AG04449 (cell line): ENCODE results near the gene GALNTL6.

Experiments
- CTCF ChIA-PET: fragments of 350-600 bp; formaldehyde crosslinking; extraction: SDS; loops from one replicate; lab custom pipeline; 2021; ENCODE audit warnings: antibody characterized with exemption; lab: Yijun Ruan, JAX
- POLR2A ChIA-PET: fragments of 400-600, 350-600 bp; formaldehyde crosslinking; extraction: SDS; loops from one replicate; lab custom pipeline; 2020; ENCODE audit warnings: antibody characterized with exemption, inconsistent platforms; lab: Yijun Ruan, JAX
- DNase-seq: peaks from one replicate; pipeline ENCODE4 v3.0.0-alpha.2; 2010; ENCODE audit warnings: low read depth, low spot score
- H3K4me3 ChIP-seq: 2 replicates; pipeline ENCODE4 v1.5.1; 2011; ENCODE audit warnings: low read depth, mild to moderate bottlenecking, control low read depth, low read length
- TF ChIP-seq, protein P1 (sequence below): IDR thresholded peaks from one replicate; pipeline ENCODE4 v1.5.1; 2011; ENCODE audit warnings: mild to moderate bottlenecking, moderate library complexity, low read length, control low read depth, inconsistent platforms; ENCODE audit not compliant: insufficient read depth; ENCODE audit errors: missing control alignments

Gene GALNTL6

DNA sequence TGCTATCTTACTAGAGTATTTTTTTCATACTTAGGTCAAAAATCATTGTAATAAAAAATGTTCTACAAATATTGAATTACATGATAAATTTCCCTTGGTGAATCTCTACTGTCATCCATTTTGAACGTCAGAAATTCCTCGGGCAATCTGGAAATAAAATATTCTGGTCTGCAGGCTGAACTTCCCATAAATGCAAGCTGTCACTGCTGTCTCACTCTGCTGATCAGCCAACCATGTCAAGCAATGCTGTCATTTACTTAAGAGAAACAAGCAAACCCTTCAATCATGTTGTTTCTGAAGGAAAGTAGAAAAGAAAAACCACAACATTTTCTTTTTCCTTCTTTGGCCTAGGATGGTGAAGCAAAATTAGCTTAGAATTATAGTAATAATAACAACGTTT lies 841.3 kb downstream of the GALNTL6 start:
- POLR2A ChIA-PET: no interaction called here
- CTCF ChIA-PET: no interaction called here
- TF ChIP-seq, protein P1, sequence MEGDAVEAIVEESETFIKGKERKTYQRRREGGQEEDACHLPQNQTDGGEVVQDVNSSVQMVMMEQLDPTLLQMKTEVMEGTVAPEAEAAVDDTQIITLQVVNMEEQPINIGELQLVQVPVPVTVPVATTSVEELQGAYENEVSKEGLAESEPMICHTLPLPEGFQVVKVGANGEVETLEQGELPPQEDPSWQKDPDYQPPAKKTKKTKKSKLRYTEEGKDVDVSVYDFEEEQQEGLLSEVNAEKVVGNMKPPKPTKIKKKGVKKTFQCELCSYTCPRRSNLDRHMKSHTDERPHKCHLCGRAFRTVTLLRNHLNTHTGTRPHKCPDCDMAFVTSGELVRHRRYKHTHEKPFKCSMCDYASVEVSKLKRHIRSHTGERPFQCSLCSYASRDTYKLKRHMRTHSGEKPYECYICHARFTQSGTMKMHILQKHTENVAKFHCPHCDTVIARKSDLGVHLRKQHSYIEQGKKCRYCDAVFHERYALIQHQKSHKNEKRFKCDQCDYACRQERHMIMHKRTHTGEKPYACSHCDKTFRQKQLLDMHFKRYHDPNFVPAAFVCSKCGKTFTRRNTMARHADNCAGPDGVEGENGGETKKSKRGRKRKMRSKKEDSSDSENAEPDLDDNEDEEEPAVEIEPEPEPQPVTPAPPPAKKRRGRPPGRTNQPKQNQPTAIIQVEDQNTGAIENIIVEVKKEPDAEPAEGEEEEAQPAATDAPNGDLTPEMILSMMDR: no peak
- no peak overlapping the region for H3K4me3 ChIP-seq
- DNase-seq: no peak

DNA sequence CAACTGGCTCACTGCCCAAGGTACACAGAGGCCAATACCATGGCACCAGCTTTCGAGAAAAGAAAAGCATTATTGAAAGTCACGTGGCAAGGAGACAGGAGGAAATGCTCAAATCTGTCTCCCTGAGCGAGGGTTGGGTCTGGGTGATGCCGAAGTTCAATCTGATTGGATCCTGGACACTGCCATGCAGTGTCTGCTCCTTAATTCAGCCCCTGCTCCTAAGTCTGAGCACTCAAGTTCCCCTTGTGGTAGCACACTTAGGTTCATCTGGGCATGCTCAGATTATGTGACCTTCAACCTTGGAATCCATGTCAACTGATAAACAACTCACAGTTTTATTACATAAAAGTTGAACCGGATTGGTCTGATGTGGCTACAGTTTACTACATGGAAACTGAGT lies 842.9 kb downstream of the GALNTL6 start:
- ChIA-PET CTCF (no interaction called here), POLR2A (no interaction called here)
- DNase-seq: no peak
- H3K4me3 ChIP-seq: no peak overlapping the region
- TF ChIP-seq, protein P1: no peak

DNA sequence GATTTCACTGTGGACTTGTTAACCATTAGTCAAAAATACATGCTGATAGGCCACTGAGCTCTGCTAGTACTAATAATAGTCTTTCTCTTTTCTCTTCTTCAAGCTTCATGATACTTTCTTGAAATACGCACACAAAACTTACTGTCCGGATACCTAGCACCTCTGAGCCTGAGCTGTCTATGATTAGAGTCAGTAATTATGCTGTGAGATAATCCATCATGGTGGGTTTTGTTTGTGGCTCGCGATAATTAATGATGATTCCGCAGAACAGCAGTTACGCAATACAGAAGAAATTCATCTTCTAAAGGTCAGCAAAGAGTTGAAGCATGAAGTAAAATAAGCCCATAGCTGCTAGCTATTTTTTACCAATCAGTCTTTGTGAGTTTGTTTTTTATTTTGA lies 843.9 kb downstream of the GALNTL6 start:
- TF ChIP-seq, protein P1: no peak
- DNase-seq: no peak
- CTCF ChIA-PET: no interaction called here
- H3K4me3 ChIP-seq: no peak overlapping the region
- POLR2A ChIA-PET: no interaction called here

DNA sequence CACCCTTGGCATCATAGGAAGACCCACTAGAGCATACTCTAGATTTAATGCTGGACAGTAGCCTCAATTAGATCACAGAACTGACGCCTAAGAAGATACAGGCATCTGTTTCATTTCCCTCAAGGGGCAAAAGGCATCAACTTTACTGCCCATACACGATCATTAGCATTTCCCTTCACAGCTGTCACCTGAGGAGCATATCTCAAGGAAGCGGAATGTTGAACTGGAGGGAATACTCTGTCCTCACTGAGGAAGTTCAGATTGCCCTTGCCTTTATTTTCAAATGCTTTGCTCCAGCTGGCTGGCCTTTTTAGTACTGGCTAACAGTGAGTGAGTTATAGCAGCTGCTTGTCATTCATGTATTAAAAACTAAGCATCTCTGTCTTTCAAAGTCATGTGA lies 847.0 kb downstream of the GALNTL6 start:
- ChIA-PET CTCF (no interaction called here), POLR2A (no interaction called here)

DNA sequence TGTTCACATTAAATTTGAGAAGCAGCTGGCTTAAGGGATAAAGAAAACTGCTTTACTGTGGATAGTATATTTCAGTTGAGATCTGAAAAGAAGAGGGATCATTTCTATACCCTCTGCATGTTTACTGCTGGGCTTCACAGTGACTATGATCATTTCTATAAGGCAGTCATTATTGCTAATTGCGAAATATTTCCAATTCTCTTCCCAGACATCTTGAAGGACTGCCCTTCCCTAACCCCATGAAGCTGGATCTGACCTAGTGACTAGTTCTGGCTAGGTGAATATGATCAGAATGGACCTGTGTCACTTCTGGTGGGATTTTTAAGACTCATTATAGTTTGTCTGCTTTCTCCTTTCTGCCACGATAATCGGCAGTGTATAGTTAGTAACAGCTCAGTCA lies 848.9 kb downstream of the GALNTL6 start:
- H3K4me3 ChIP-seq: no peak overlapping the region
- ChIA-PET CTCF (no interaction called here), POLR2A (no interaction called here)
- no peak for DNase-seq
- TF ChIP-seq, protein P1: no peak

More for the DNA sequence above, 847.0 kb downstream of the GALNTL6 start:
- H3K4me3 ChIP-seq: no peak overlapping the region
- TF ChIP-seq, protein P1: no peak
- no peak for DNase-seq

DNA sequence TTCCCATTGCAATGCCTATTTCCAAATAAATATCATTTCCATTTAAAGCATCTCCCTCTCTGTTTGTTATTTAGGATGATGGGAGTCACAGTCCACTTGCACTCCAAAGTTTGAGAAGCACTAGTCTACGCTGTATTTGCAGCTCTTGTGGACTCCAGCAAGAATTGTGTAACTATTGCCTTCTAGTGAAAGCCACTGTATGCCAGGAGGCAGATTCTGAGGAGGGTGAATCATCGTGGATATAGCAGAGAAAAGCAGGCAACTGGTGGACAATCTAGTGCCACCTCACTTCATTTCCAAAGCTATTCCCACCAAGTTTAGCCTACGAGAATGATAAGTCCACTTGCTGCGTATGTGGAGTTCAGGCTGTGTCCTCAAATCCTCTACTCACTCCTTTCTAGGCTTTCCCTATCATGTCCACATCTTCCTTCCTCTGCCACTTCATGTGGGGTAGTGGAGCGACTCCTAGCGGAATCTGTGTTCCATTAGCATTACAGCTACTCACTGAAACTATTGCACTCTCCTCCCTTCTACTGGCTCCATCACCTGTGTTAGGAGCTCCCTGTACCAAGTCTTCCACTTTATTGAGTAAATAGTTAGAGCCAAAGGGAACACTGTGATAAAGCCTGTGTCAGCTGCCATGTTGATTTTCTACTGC lies 853.6 kb downstream of the GALNTL6 start:
- POLR2A ChIA-PET: no interaction called here
- DNase-seq: no peak
- CTCF ChIA-PET: no interaction called here
- no peak overlapping the region for H3K4me3 ChIP-seq
- TF ChIP-seq, protein P1: no peak
